Common myeloid progenitor, CD34-positive (primary cell): ENCODE data around the gene TSPAN14.
"Not testable (repeated sequence)": the region's sequence is repeated elsewhere in the genome, so short reads cannot be mapped to it uniquely, and the experiment has no call there.

Experiments
- CTCF ChIA-PET: fragments of 350-600 bp; sonication (Branson Sonifier 250); formaldehyde crosslinking; loops from one replicate; lab custom pipeline; 2021; ENCODE audit warnings: antibody characterized with exemption; lab: Charles Lee
- POLR2A ChIA-PET: fragments of 350-600 bp; sonication (Branson Sonifier 250); formaldehyde crosslinking; loops from one replicate; lab custom pipeline; 2021; ENCODE audit warnings: antibody characterized with exemption; lab: Charles Lee
- DNase-seq, 3 donors: peaks; one replicate each; pipeline versions ENCODE4 v3.0.0 to v3.0.0-alpha.2; 2013
- H3K27ac ChIP-seq, 2 experiments: 1 replicate in 1 of 2; 2 replicates in 1 of 2; pipeline ENCODE4 v1.7.0; 2013; ENCODE audit warnings: inconsistent platforms in 2 of 2, low read length in 2 of 2, mild to moderate bottlenecking in 2 of 2, low read depth in 1 of 2, moderate library complexity in 1 of 2; ENCODE audit not compliant: severe bottlenecking in 2 of 2, insufficient read depth in 1 of 2, poor library complexity in 1 of 2
- H3K27me3 ChIP-seq, 5 experiments: replicated peaks in 2 of 5; 1 replicate in 3 of 5; 2 replicates in 2 of 5; pipeline versions ENCODE4 v1.6.1 to v1.7.0; 2013; ENCODE audit warnings: low read length in 4 of 5, mild to moderate bottlenecking in 2 of 5, moderate library complexity in 2 of 5, inconsistent platforms in 1 of 5; ENCODE audit not compliant: insufficient read depth in 5 of 5, control insufficient read depth in 4 of 5
- H3K36me3 ChIP-seq, 4 experiments: 1 replicate in 2 of 4; 2 replicates in 2 of 4; pipeline versions ENCODE4 v1.6.1 to v1.7.0; 2013; ENCODE audit warnings: low read length in 3 of 4, control low read depth in 1 of 4, mild to moderate bottlenecking in 1 of 4; ENCODE audit not compliant: control insufficient read depth in 4 of 4, insufficient read depth in 4 of 4
- H3K4me1 ChIP-seq, 4 experiments: 1 replicate in 3 of 4; 2 replicates in 1 of 4; pipeline versions ENCODE4 v1.6.1 to v1.7.1; 2013; ENCODE audit warnings: low read length in 3 of 4, mild to moderate bottlenecking in 3 of 4, control low read depth in 1 of 4, inconsistent platforms in 1 of 4, moderate library complexity in 1 of 4; ENCODE audit not compliant: control insufficient read depth in 4 of 4, insufficient read depth in 4 of 4; ENCODE audit errors: control extremely low read depth in 1 of 4
- H3K4me3 ChIP-seq, 7 experiments: 1 replicate in 4 of 7; 2 replicates in 3 of 7; pipeline versions ENCODE4 v1.5.1 to v1.7.0; 2013; ENCODE audit warnings: mild to moderate bottlenecking in 7 of 7, low read length in 6 of 7, moderate library complexity in 6 of 7, inconsistent platforms in 2 of 7, low read depth in 2 of 7, control low read depth in 1 of 7; ENCODE audit not compliant: insufficient read depth in 4 of 7, control insufficient read depth in 1 of 7; ENCODE audit errors: extremely low read depth in 1 of 7
- H3K9me3 ChIP-seq, 5 experiments: 1 replicate in 4 of 5; 2 replicates in 1 of 5; pipeline versions ENCODE4 v1.6.1 to v1.7.1; 2013; ENCODE audit warnings: low read length in 4 of 5, mild to moderate bottlenecking in 2 of 5, inconsistent platforms in 1 of 5, low read depth in 1 of 5, moderate library complexity in 1 of 5; ENCODE audit not compliant: control insufficient read depth in 4 of 5, insufficient read depth in 2 of 5; ENCODE audit errors: control extremely low read depth in 1 of 5
- WGBS: methylation state at CpG from one replicate; pipeline ENCODE4 v1.1.5; 2013; ENCODE audit not compliant: insufficient coverage; 5-methylcytosine and 5-hydroxymethylcytosine counted together

The TSPAN14 gene

DNA sequence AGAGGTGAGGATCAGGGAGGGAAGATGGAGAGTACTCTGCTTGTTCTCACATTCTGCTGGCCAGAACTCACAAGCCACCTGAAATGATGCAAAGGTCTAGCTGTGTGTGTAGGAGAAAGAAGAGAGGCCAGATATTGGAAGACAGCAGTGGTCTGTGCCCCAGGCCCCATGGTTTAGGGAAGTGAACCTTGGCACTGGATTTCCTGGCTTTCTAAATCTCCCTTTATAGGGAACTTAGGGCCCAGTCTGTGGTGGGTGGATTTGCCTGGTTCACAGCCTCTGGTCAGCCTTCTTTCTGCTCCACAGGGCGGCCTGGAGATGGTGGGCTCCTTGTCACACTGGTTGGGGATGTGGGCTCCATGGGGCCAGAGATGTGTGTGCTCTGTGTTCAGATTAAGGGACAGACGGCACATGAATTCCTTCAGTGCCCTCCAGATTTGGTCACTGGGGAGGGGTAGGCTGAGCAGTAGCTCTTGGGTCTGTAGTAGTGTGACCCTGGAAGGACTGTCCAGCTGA, 74.1 kb downstream of the TSPAN14 start:
- H3K4me3 ChIP-seq = no peak overlapping the region
- H3K4me1 ChIP-seq = peaks cover 0 to 67% (median 37%) of the 10 kb centered on the region in 4 experiments
- DNase-seq = peak in 2 of 3 donors; percentile 20 to 31
- no peaks in the 10 kb centered on the region for H3K9me3 ChIP-seq
- CTCF ChIA-PET = interaction anchor here (1.0 kb wide), 1 partner anchor 22 kb away, joined by 3 read pairs; no protein-coding TSS in a partner anchor
- H3K27me3 ChIP-seq = no peaks in the 10 kb centered on the region
- no peaks in the 10 kb centered on the region for H3K36me3 ChIP-seq
- no peak overlapping the region for H3K27ac ChIP-seq
- POLR2A ChIA-PET = no interaction called here
- WGBS = 100% methylated on average over 1 of the region's 2 CpGs

DNA sequence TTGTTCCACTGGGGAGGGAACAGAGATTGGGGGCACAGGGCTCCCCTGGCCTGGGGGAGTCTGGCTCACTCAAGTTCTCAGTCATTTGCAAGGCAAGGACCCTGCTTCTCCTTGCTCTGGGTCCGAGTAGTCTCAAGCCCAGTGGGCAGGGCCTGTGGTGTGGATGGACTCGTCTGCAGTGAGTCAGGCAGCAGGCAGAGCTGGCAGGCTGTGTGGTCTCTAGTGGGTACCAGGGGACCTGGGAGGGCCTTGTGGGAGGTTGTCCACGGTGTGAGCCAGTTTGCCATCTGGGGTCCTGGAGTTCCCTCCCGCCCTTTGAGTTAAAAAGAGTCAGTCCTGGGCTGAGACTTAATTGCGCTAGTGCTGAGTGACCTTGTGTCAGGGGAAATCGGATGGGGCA, 74.8 kb downstream of the TSPAN14 start:
- 100% methylated on average over 4 of the region's 6 CpGs for WGBS
- Histone ChIP-seq H3K36me3 (no peaks in the 10 kb centered on the region), H3K4me3 (peak overlapping the region in 1 of 7 experiments; percentile 35), H3K27me3 (no peaks in the 10 kb centered on the region), H3K9me3 (no peaks in the 10 kb centered on the region), H3K27ac (peak overlapping the region in 1 of 2 experiments; percentile 62), H3K4me1 (peaks cover 0 to 64% (median 37%) of the 10 kb centered on the region in 4 experiments)
- ChIA-PET POLR2A (no interaction called here), CTCF (interaction anchor here (1.0 kb wide), 1 partner anchor 23 kb away, joined by 3 read pairs; no protein-coding TSS in a partner anchor)
- DNase-seq = peak in 1 of 3 donors; percentile 37

DNA sequence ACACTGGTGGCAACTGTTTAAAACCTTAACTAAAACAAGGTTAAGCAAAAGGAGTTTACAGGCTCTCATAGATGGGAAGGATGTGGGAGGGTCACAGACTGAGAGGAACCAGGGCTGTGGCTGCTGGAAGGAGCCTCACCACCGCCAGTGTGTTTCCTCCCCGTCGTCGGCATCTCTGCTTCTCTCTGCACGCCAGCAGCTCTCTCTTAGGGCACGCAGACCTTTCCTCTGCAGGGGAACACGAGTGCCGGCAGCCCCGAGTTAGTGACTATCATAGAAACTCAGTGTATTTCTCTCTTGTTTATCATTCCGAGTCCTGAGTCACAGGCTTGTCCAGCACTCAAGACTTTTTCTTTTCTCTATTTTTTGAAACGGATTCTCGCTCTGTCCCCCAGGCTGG, 75.5 kb downstream of the TSPAN14 start:
- H3K9me3 ChIP-seq = no peaks in the 10 kb centered on the region
- no peaks in the 10 kb centered on the region for H3K36me3 ChIP-seq
- peaks cover 0 to 58% (median 37%) of the 10 kb centered on the region in 4 experiments for H3K4me1 ChIP-seq
- peak overlapping the region in 2 of 7 experiments; percentile 23 to 35 for H3K4me3 ChIP-seq
- peak overlapping the region; percentile 19 to 62 for H3K27ac ChIP-seq
- ChIA-PET CTCF (interaction anchor here (2.0 kb wide), 1 partner anchor 85 kb away, joined by 7 read pairs; no protein-coding TSS in a partner anchor), POLR2A (no interaction called here)
- no peaks in the 10 kb centered on the region for H3K27me3 ChIP-seq
- 12% methylated on average over 12 of the region's 12 CpGs for WGBS
- DNase-seq = peak; percentile 66 to 97 (median 95)

DNA sequence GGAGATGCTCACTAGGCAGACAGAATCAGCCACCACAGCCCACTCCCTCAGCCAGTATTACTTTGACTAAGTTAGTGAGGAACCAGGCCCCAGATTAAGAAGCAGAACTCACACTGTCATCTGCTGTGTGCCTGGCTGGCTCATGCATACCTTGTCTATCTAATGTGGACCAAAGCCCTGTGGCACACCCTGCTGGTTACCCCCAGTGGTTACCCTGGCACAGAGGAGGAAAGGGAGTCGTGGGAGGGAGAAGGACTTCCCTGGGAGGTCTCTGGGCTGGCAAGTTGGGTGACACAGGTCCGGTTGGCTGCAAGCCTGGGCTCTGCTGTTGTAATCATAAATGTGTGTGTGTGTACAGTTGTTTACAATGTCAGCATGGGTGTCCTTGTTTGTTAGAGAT, 76.1 kb downstream of the TSPAN14 start:
- peak; percentile 52 to 74 (median 72) for DNase-seq
- ChIA-PET POLR2A (no interaction called here), CTCF (interaction anchor here (2.0 kb wide), 1 partner anchor 85 kb away, joined by 7 read pairs; no protein-coding TSS in a partner anchor)
- no peak overlapping the region for H3K27ac ChIP-seq
- no peaks in the 10 kb centered on the region for H3K27me3 ChIP-seq
- 88% methylated on average over 1 of the region's 2 CpGs for WGBS
- H3K9me3 ChIP-seq = no peaks in the 10 kb centered on the region
- peaks cover 0 to 58% (median 37%) of the 10 kb centered on the region in 4 experiments for H3K4me1 ChIP-seq
- no peaks in the 10 kb centered on the region for H3K36me3 ChIP-seq
- H3K4me3 ChIP-seq = no peak overlapping the region

DNA sequence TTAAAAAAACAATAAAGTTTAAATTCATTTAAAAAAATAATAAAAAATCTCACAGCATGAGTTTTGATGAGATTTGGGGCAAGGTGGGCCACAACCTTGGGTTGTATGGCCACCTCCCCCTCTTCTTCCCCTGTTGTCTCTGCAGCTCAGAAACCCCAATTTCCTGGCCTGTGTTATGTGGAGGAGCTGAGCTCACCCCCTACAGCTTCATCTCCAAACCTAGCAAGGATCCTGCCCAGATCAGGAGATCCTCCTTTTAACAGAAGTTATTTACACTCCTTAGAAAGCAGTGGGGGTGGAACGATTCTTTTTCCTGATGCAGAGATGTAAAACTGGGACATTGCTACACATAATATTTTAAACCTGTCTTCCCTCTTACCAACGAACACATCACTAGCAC, 76.7 kb downstream of the TSPAN14 start:
- no peak overlapping the region for H3K4me3 ChIP-seq
- DNase-seq = peak in 2 of 3 donors; percentile 21 to 32
- POLR2A ChIA-PET = no interaction called here
- peaks cover 0 to 55% (median 40%) of the 10 kb centered on the region in 4 experiments for H3K4me1 ChIP-seq
- H3K27me3 ChIP-seq = no peaks in the 10 kb centered on the region
- no peaks in the 10 kb centered on the region for H3K36me3 ChIP-seq
- H3K27ac ChIP-seq = no peak overlapping the region
- 22% methylated on average over 1 of the region's 2 CpGs for WGBS
- no peaks in the 10 kb centered on the region for H3K9me3 ChIP-seq
- CTCF ChIA-PET = interaction anchor here (2.0 kb wide), 1 partner anchor 86 kb away, joined by 7 read pairs; no protein-coding TSS in a partner anchor

DNA sequence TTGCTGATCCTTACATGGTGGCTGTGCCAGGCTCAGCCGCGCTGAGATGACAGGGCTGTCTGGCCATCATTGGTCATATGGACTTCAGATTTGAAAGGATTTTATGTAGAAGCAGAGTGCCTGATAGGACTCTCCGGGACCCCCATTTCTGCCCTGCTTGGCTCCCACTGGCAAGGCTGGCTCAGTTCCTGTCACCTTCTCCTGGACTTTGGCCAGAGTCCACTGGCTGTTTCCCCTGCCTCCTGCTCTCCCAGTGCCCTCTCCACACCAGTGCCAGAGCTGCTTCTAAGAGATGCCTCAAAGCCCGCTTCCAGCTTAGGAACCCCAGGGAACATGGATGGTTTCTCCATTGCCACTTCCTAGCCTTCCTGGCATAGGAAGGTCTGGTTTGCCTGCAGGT, 78.5 kb downstream of the TSPAN14 start:
- POLR2A ChIA-PET = no interaction called here
- 95% methylated on average over 4 of the region's 4 CpGs for WGBS
- Histone ChIP-seq H3K36me3 (no peaks in the 10 kb centered on the region), H3K9me3 (no peaks in the 10 kb centered on the region), H3K4me1 (peaks cover 0 to 46% (median 36%) of the 10 kb centered on the region in 4 experiments), H3K27ac (no peak overlapping the region), H3K27me3 (no peaks in the 10 kb centered on the region), H3K4me3 (no peak overlapping the region)
- CTCF ChIA-PET = interaction anchor here (1.7 kb wide), 1 partner anchor 31 kb away, joined by 3 read pairs; no protein-coding TSS in a partner anchor
- DNase-seq = no peak

DNA sequence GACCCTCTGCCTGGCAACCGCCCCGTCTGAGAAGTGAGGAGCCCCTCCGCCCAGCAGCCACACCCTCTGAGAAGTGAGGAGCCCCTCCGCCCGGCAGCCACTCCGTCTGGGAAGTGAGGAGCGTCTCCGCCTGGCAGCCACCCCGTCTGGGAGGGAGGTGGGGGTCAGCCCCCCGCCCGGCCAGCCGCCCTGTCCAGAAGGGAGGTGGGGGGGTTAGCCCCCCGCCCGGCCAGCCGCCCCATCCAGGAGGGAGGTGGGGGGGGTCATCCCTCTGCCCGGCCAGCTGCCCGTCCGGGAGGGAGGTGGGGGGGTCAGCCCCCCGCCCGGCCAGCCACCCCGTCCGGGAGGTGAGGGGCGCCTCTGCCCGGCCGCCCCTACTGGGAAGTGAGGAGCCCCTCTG, 79.9 kb downstream of the TSPAN14 start:
- H3K4me1 ChIP-seq = peaks cover 0 to 34% (median 25%) of the 10 kb centered on the region in 4 experiments
- DNase-seq, POLR2A ChIA-PET, H3K9me3 ChIP-seq, CTCF ChIA-PET, H3K4me3 ChIP-seq, H3K27ac ChIP-seq, H3K27me3 ChIP-seq, H3K36me3 ChIP-seq: not testable (repeated sequence)
- WGBS = no CpG with 5 or more reads among the region's 25 CpGs
